Trophoblast cell (in vitro differentiated cells and primary cell): ENCODE results near the gene TSC22D2.

ENCODE experiments used
- DNase-seq, 2 donors: peaks; one replicate each; pipeline ENCODE4 v3.0.0-alpha.2; 2016
- H2AFZ ChIP-seq: 2 replicates; pipeline ENCODE4 v1.6.1; 2013; ENCODE audit warnings: low read length, moderate library complexity, mild to moderate bottlenecking; ENCODE audit not compliant: insufficient read depth, poor library complexity
- H2AK5ac ChIP-seq: 2 replicates; pipeline ENCODE4 v1.6.1; 2013; ENCODE audit warnings: mild to moderate bottlenecking, low read length
- H2BK120ac ChIP-seq: 2 replicates; pipeline ENCODE4 v1.6.1; 2013; ENCODE audit warnings: low read length, mild to moderate bottlenecking, moderate library complexity; ENCODE audit not compliant: insufficient read depth, poor library complexity
- H2BK12ac ChIP-seq: 2 replicates; pipeline ENCODE4 v1.6.1; 2013; ENCODE audit warnings: mild to moderate bottlenecking, low read length, moderate library complexity
- H2BK5ac ChIP-seq: 2 replicates; pipeline ENCODE4 v1.6.1; 2013; ENCODE audit warnings: low read length, low read depth, moderate library complexity, mild to moderate bottlenecking; ENCODE audit not compliant: poor library complexity
- H3K14ac ChIP-seq: 2 replicates; pipeline ENCODE4 v1.6.1; 2013; ENCODE audit warnings: mild to moderate bottlenecking, low read length
- H3K18ac ChIP-seq: 2 replicates; pipeline ENCODE4 v1.6.1; 2013; ENCODE audit warnings: mild to moderate bottlenecking, low read length
- H3K23ac ChIP-seq: 2 replicates; pipeline ENCODE4 v1.6.1; 2013; ENCODE audit warnings: low read length
- H3K27ac ChIP-seq: 2 replicates; pipeline ENCODE4 v1.5.1; 2013; ENCODE audit warnings: low read depth, mild to moderate bottlenecking, inconsistent platforms, low read length, moderate library complexity
- H3K27me3 ChIP-seq: 2 replicates; pipeline ENCODE4 v1.6.1; 2013; ENCODE audit warnings: inconsistent platforms, mild to moderate bottlenecking, low read length, moderate library complexity; ENCODE audit not compliant: insufficient read depth
- H3K36me3 ChIP-seq, 2 experiments: 1 replicate in 1 of 2; 2 replicates in 1 of 2; pipeline ENCODE4 v1.6.1; 2013; ENCODE audit warnings: low read length in 2 of 2, mild to moderate bottlenecking in 2 of 2, moderate library complexity in 1 of 2; ENCODE audit not compliant: insufficient read depth in 2 of 2, control insufficient read depth in 1 of 2
- H3K4ac ChIP-seq: 2 replicates; pipeline ENCODE4 v1.6.1; 2013; ENCODE audit warnings: low read depth, mild to moderate bottlenecking, low read length, moderate library complexity
- H3K4me1 ChIP-seq, 2 experiments: 1 replicate in 1 of 2; 2 replicates in 1 of 2; pipeline ENCODE4 v1.6.1; 2013; ENCODE audit warnings: low read length in 2 of 2, mild to moderate bottlenecking in 2 of 2, moderate library complexity in 1 of 2; ENCODE audit not compliant: insufficient read depth in 2 of 2, control insufficient read depth in 1 of 2
- H3K4me2 ChIP-seq: 2 replicates; pipeline ENCODE4 v1.6.1; 2013; ENCODE audit warnings: inconsistent platforms, mild to moderate bottlenecking, low read length, moderate library complexity
- H3K4me3 ChIP-seq: 2 replicates; pipeline ENCODE4 v1.5.1; 2013; ENCODE audit warnings: mild to moderate bottlenecking, low read depth, low read length, inconsistent platforms
- H3K79me1 ChIP-seq: one replicate; pipeline ENCODE4 v1.6.1; 2013; ENCODE audit warnings: low read length
- H3K79me2 ChIP-seq: 2 replicates; pipeline ENCODE4 v1.6.1; 2013; ENCODE audit warnings: low read length, mild to moderate bottlenecking; ENCODE audit not compliant: control insufficient read depth, insufficient read depth, poor library complexity
- H3K9ac ChIP-seq: 2 replicates; pipeline ENCODE4 v1.6.1; 2013; ENCODE audit warnings: mild to moderate bottlenecking, low read length
- H3K9me3 ChIP-seq: 2 replicates; pipeline ENCODE4 v1.6.1; 2013; ENCODE audit warnings: low read depth, mild to moderate bottlenecking, control low read depth, inconsistent platforms, low read length; ENCODE audit not compliant: insufficient read depth
- H4K12ac ChIP-seq: 2 replicates; pipeline ENCODE4 v1.6.1; 2013; ENCODE audit warnings: low read depth, mild to moderate bottlenecking, low read length, moderate library complexity
- H4K8ac ChIP-seq: 2 replicates; pipeline ENCODE4 v1.6.1; 2013; ENCODE audit warnings: low read depth, mild to moderate bottlenecking, low read length, moderate library complexity
- H4K91ac ChIP-seq: one replicate; pipeline ENCODE4 v1.6.1; 2013; ENCODE audit warnings: low read depth, mild to moderate bottlenecking, low read length, moderate library complexity
- WGBS: extraction: QIAGEN DNeasy Blood & Tissue Kit; methylation state at CpG from one replicate; pipeline ENCODE4 v1.1.7; 2013; ENCODE audit warnings: missing lambda C conversion rate; ENCODE audit not compliant: insufficient read length, insufficient coverage; ENCODE audit errors: extremely low coverage; 5-methylcytosine and 5-hydroxymethylcytosine counted together

TSC22D2 gene

GRCh38 chr3:150394606-150395005 lies 13.5 kb upstream of the TSC22D2 start:
- no peaks in the 10 kb centered on the region for H3K27me3 ChIP-seq
- H2BK5ac ChIP-seq: no peak overlapping the region
- no peak overlapping the region for H3K4me3 ChIP-seq
- no peak overlapping the region for H2BK120ac ChIP-seq
- no peaks in the 10 kb centered on the region for H3K9me3 ChIP-seq
- no peak overlapping the region for H4K91ac ChIP-seq
- H3K4me2 ChIP-seq: no peak overlapping the region
- no peaks in the 10 kb centered on the region for H3K79me1 ChIP-seq
- no peak overlapping the region for H3K23ac ChIP-seq
- DNase-seq: peak; percentile 29 to 66
- H2AK5ac ChIP-seq: no peak overlapping the region
- H3K9ac ChIP-seq: no peak overlapping the region
- no peak overlapping the region for H3K27ac ChIP-seq
- H3K4ac ChIP-seq: no peak overlapping the region
- no peak overlapping the region for H2AFZ ChIP-seq
- no CpG with 5 or more reads among the region's 2 CpGs for WGBS
- no peak overlapping the region for H4K8ac ChIP-seq
- H3K14ac ChIP-seq: no peak overlapping the region
- H3K4me1 ChIP-seq: peaks cover 6 to 9% of the 10 kb centered on the region in 2 experiments
- no peak overlapping the region for H4K12ac ChIP-seq
- no peak overlapping the region for H3K18ac ChIP-seq
- H2BK12ac ChIP-seq: no peak overlapping the region
- no peaks in the 10 kb centered on the region for H3K79me2 ChIP-seq
- H3K36me3 ChIP-seq: no peaks in the 10 kb centered on the region

- Histone ChIP-seq H2BK12ac (no peak overlapping the region), H4K91ac (no peak overlapping the region), H3K14ac (no peak overlapping the region), H2AK5ac (no peak overlapping the region), H3K79me2 (no peaks in the 10 kb centered on the region), H3K36me3 (no peaks in the 10 kb centered on the region), H4K12ac (no peak overlapping the region), H3K9ac (no peak overlapping the region), H3K4ac (no peak overlapping the region), H2BK120ac (no peak overlapping the region), H3K79me1 (no peaks in the 10 kb centered on the region), H3K4me1 (peaks cover 6% of the 10 kb centered on the region in 2 experiments), H3K4me2 (no peak overlapping the region), H2BK5ac (no peak overlapping the region), H3K23ac (no peak overlapping the region), H2AFZ (no peak overlapping the region), H3K27me3 (no peaks in the 10 kb centered on the region), H3K18ac (no peak overlapping the region), H4K8ac (no peak overlapping the region), H3K9me3 (no peaks in the 10 kb centered on the region), H3K4me3 (no peak overlapping the region), H3K27ac (no peak overlapping the region)
- DNase-seq: no peak
- no CpG with 5 or more reads among the region's 1 CpG for WGBS
Measured at GRCh38 chr3:150396491-150396890, 11.6 kb upstream of the TSC22D2 start.

DNA sequence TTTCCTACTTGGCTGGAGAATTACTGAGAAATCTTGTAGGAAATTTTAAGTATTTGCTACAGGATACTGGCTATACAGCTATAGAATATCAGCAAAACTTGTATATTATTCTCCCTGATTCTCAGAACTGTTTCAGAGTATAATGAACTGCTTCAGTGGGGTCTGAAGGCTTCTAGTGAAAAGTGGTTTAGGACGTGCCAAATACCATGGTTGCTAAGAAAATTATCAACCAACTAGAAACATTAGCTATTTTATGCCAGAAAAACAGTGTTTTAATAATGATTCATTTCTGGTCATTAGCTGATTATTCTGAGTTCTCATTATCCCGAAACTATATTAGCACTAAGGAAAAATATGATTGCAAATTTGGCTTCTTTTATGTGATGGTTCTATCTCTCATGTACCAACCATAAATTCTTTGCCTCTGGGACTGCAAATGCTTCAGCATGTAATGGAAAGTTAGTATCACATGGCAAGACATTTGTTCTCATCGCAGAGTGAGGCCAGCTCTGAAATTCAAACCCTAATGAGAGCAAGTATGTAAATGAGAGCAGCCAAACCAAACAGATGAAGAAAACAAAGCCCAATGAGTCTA lies 11.0 kb upstream of the TSC22D2 start:
- no peak overlapping the region for H4K91ac ChIP-seq
- peaks cover 6% of the 10 kb centered on the region in 2 experiments for H3K4me1 ChIP-seq
- H2BK12ac ChIP-seq: no peak overlapping the region
- H3K27ac ChIP-seq: no peak overlapping the region
- no peak overlapping the region for H3K9ac ChIP-seq
- no peak overlapping the region for H3K4me2 ChIP-seq
- no peak overlapping the region for H3K14ac ChIP-seq
- no peak overlapping the region for H2BK5ac ChIP-seq
- no peak overlapping the region for H2AK5ac ChIP-seq
- no peaks in the 10 kb centered on the region for H3K36me3 ChIP-seq
- H2BK120ac ChIP-seq: no peak overlapping the region
- H3K27me3 ChIP-seq: no peaks in the 10 kb centered on the region
- no peak overlapping the region for H3K23ac ChIP-seq
- no peak for DNase-seq
- no peaks in the 10 kb centered on the region for H3K79me1 ChIP-seq
- H2AFZ ChIP-seq: no peak overlapping the region
- no peak overlapping the region for H4K12ac ChIP-seq
- H3K79me2 ChIP-seq: no peaks in the 10 kb centered on the region
- H4K8ac ChIP-seq: no peak overlapping the region
- H3K4me3 ChIP-seq: no peak overlapping the region
- no peaks in the 10 kb centered on the region for H3K9me3 ChIP-seq
- no peak overlapping the region for H3K18ac ChIP-seq
- H3K4ac ChIP-seq: no peak overlapping the region
- no CpG with 5 or more reads among the region's 3 CpGs for WGBS

GRCh38 chr3:150399060-150399459 lies 9.0 kb upstream of the TSC22D2 start:
- Histone ChIP-seq H3K79me2 (no peaks in the 10 kb centered on the region), H2BK120ac (no peak overlapping the region), H2BK12ac (no peak overlapping the region), H3K79me1 (no peaks in the 10 kb centered on the region), H3K4me2 (no peak overlapping the region), H4K8ac (no peak overlapping the region), H2AK5ac (no peak overlapping the region), H4K91ac (no peak overlapping the region), H3K18ac (no peak overlapping the region), H2AFZ (no peak overlapping the region), H3K9me3 (no peaks in the 10 kb centered on the region), H4K12ac (no peak overlapping the region), H3K4me1 (peaks cover 6% of the 10 kb centered on the region in 2 experiments), H3K27me3 (no peaks in the 10 kb centered on the region), H3K9ac (no peak overlapping the region), H3K36me3 (no peaks in the 10 kb centered on the region), H3K27ac (no peak overlapping the region), H3K23ac (no peak overlapping the region), H2BK5ac (no peak overlapping the region), H3K4ac (no peak overlapping the region), H3K4me3 (no peak overlapping the region), H3K14ac (no peak overlapping the region)
- no peak for DNase-seq
- no CpG with 5 or more reads among the region's 2 CpGs for WGBS
